Thymus (tissue), 11 donors: ENCODE measurements around the gene OSTF1. TPM values are rescaled to one million over a fixed set of nuclear protein-coding genes. Genes with fewer than 3 reads are reported as not detected.

Source experiments
- DNase-seq, 9 donors: peaks; one replicate each; pipeline ENCODE4 v3.0.0-alpha.2; 2013; ENCODE audit warnings: low spot score in 9 of 9, low read depth in 6 of 9, missing footprints in 1 of 9
- H3K27ac ChIP-seq, 2 donors: one replicate each; pipeline ENCODE4 v1.5.1; 2013; ENCODE audit warnings: control low read depth in 1 of 2, low read depth in 1 of 2, low read length in 1 of 2, mild to moderate bottlenecking in 1 of 2, moderate library complexity in 1 of 2
- H3K27me3 ChIP-seq, 2 donors: one replicate each; pipeline ENCODE4 v1.5.1; 2013; ENCODE audit warnings: low read length in 1 of 2; ENCODE audit not compliant: control insufficient read depth in 2 of 2, insufficient read depth in 1 of 2
- H3K36me3 ChIP-seq, 2 donors: one replicate each; pipeline ENCODE4 v1.5.1; 2013; ENCODE audit warnings: low read length in 1 of 2, mild to moderate bottlenecking in 1 of 2, moderate library complexity in 1 of 2; ENCODE audit not compliant: control insufficient read depth in 2 of 2, insufficient read depth in 2 of 2
- H3K4me1 ChIP-seq, 2 donors: one replicate each; pipeline ENCODE4 v1.5.1; 2013; ENCODE audit warnings: low read length in 2 of 2; ENCODE audit not compliant: control insufficient read depth in 2 of 2, insufficient read depth in 2 of 2
- H3K4me3 ChIP-seq, 2 donors: one replicate each; pipeline ENCODE4 v1.5.1; 2013; ENCODE audit warnings: low read length in 2 of 2, control low read depth in 1 of 2, mild to moderate bottlenecking in 1 of 2
- H3K9me3 ChIP-seq, 2 donors: one replicate each; pipeline ENCODE4 v1.5.1; 2013; ENCODE audit warnings: low read length in 1 of 2, mild to moderate bottlenecking in 1 of 2; ENCODE audit not compliant: control insufficient read depth in 2 of 2, insufficient read depth in 1 of 2
- WGBS: extraction: QIAGEN DNeasy Blood & Tissue Kit; methylation state at CpG from one replicate; pipeline ENCODE4 v1.1.7; 2013; 5-methylcytosine and 5-hydroxymethylcytosine counted together
- polyA plus RNA-seq: library from polyadenylated mRNA; stranded (reverse); fragments of 200-250 nt; gene quantifications from one replicate; pipeline ENCODE4 v1.2.3, GENCODE V29; 2013
- total RNA-seq: library from RNA; stranded (reverse); fragments of 120-200 nt; gene quantifications from one replicate; pipeline ENCODE4 v1.2.4, GENCODE V29; 2013
- donor health status: healthy.

Gene OSTF1
- total and polyA plus RNA-seq, 2 donors = 54.8 to 80.5 TPM

- Histone ChIP-seq H3K27me3 (no peaks in the 10 kb centered on the region), H3K9me3 (peaks cover 0 to 6% of the 10 kb centered on the region in 2 donors), H3K36me3 (no peaks in the 10 kb centered on the region), H3K4me1 (no peaks in the 10 kb centered on the region), H3K4me3 (no peak overlapping the region), H3K27ac (no peak overlapping the region)
- WGBS = 95% methylated on average over 5 of the region's 5 CpGs
- no peak for DNase-seq
Measured at GRCh38 chr9:75054368-75055001, 33.8 kb upstream of the OSTF1 start.

GRCh38 chr9:75061169-75061568, 27.1 kb upstream of the OSTF1 start:
- H3K9me3 ChIP-seq = no peaks in the 10 kb centered on the region
- no peak for DNase-seq
- WGBS = 100% methylated on average over 2 of the region's 2 CpGs
- no peaks in the 10 kb centered on the region for H3K36me3 ChIP-seq
- H3K4me3 ChIP-seq = no peak overlapping the region
- H3K4me1 ChIP-seq = no peaks in the 10 kb centered on the region
- no peak overlapping the region for H3K27ac ChIP-seq
- no peaks in the 10 kb centered on the region for H3K27me3 ChIP-seq

GRCh38 chr9:75063556-75064305, 24.6 kb upstream of the OSTF1 start:
- Histone ChIP-seq H3K4me3 (no peak overlapping the region), H3K9me3 (no peaks in the 10 kb centered on the region), H3K36me3 (no peaks in the 10 kb centered on the region), H3K4me1 (no peaks in the 10 kb centered on the region), H3K27ac (no peak overlapping the region), H3K27me3 (no peaks in the 10 kb centered on the region)
- DNase-seq = no peak
- 98% methylated on average over 1 of the region's 1 CpG for WGBS

DNA sequence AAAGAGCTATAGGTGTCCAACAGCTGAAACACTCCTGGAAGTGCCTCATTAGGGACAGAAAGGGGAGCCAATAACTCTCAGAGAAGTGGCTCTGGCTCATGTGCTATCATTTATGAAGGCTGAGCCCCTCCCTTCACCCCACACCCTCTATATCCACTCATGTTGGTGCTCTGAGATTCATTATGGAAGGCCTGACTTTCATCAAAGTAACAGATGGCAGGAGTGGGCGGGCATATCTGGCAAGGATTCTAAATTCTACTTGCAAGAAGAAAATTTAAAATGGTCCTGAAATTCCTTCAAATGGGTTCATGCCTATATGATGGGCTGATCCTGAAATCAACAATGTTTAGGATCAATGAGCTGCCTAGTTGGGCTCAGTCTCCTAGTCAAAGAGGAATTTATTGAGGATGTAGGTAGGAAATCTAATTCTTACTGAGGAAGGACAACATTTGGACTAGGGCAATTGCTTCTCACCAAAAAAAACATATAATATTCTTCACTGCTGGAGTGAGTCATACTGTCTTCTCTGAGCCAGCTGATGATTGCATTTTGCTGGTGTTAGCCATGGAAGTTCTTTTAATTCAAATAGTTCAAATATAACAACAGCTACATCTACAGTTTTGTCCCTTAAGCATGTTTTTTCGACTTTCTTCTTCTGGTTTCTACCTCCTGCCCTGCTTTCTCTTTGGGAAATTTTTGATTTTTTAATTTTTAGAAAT, 23.8 kb upstream of the OSTF1 start:
- DNase-seq = no peak
- WGBS = 98% methylated on average over 2 of the region's 2 CpGs
- Histone ChIP-seq H3K36me3 (no peaks in the 10 kb centered on the region), H3K4me3 (no peak overlapping the region), H3K4me1 (no peaks in the 10 kb centered on the region), H3K27ac (no peak overlapping the region), H3K9me3 (no peaks in the 10 kb centered on the region), H3K27me3 (no peaks in the 10 kb centered on the region)

- 49% methylated on average over 2 of the region's 2 CpGs for WGBS
- H3K4me1 ChIP-seq = no peaks in the 10 kb centered on the region
- no peaks in the 10 kb centered on the region for H3K36me3 ChIP-seq
- H3K4me3 ChIP-seq = no peak overlapping the region
- DNase-seq = no peak
- H3K27ac ChIP-seq = no peak overlapping the region
- no peaks in the 10 kb centered on the region for H3K27me3 ChIP-seq
- H3K9me3 ChIP-seq = no peaks in the 10 kb centered on the region
Measured at GRCh38 chr9:75065510-75065909, 22.8 kb upstream of the OSTF1 start.

GRCh38 chr9:75067894-75068293, 20.4 kb upstream of the OSTF1 start:
- no peak for DNase-seq
- H3K36me3 ChIP-seq = no peaks in the 10 kb centered on the region
- no peaks in the 10 kb centered on the region for H3K4me1 ChIP-seq
- H3K27ac ChIP-seq = no peak overlapping the region
- WGBS = 73% methylated on average over 4 of the region's 4 CpGs
- H3K27me3 ChIP-seq = no peaks in the 10 kb centered on the region
- H3K9me3 ChIP-seq = no peaks in the 10 kb centered on the region
- H3K4me3 ChIP-seq = no peak overlapping the region

- H3K27ac ChIP-seq = no peak overlapping the region
- H3K9me3 ChIP-seq = no peaks in the 10 kb centered on the region
- H3K36me3 ChIP-seq = no peaks in the 10 kb centered on the region
- 49% methylated on average over 2 of the region's 2 CpGs for WGBS
- H3K27me3 ChIP-seq = no peaks in the 10 kb centered on the region
- no peak for DNase-seq
- no peak overlapping the region for H3K4me3 ChIP-seq
- H3K4me1 ChIP-seq = no peaks in the 10 kb centered on the region
Measured at GRCh38 chr9:75069171-75069570, 19.1 kb upstream of the OSTF1 start.

DNA sequence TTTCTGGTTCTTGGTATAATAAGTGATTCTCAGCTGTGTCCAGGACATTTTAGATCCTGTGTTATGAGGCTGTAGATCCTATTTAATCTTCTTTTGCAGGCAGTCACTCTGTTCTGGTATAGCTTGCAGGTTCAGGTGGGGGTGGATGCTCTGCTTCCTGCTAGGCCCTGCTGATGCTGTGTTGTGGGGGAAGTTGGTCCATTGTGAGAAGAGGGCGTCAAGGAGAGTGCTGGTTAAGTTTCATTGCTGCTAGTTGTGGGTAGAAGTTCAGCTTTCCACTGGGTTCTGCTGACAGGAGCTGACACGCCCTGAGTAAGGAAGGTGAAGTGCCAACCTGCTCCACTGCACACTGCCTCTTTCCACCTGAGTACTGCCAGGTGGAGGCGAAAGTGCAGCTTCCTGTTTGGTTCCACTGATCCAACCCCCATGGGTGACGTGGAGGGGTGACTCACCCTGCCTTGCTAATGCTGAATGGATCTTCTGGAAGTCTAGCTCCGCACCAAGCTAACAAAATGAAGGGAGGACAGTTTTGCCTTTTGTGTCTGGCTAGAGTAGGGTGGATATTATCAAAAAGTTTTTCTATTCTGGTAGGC, 16.7 kb upstream of the OSTF1 start:
- Histone ChIP-seq H3K4me1 (no peaks in the 10 kb centered on the region), H3K27ac (no peak overlapping the region), H3K9me3 (no peaks in the 10 kb centered on the region), H3K4me3 (no peak overlapping the region), H3K36me3 (no peaks in the 10 kb centered on the region), H3K27me3 (no peaks in the 10 kb centered on the region)
- WGBS = 88% methylated on average over 5 of the region's 5 CpGs
- no peak for DNase-seq

DNA sequence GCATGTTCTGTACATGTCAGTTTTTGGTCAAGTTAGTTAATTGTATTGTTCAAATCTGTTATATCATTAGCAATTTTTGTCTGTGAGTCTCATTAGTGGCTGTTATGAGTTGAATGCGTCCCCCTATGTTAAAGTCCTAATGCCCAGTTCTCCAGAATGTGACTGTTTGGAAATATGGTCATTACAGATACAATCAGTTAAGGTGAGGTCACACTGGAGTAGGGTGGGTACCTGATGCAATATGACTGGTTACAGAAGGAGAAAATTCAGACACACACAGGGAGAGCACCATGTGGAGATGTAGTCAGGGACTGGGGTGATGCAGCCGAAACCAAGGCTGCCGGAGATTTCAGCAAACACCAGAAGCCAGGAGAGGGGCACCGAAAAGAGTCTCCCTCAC, 15.4 kb upstream of the OSTF1 start:
- whole genome bisulfite sequencing = over 99% methylated on average over 4 of the region's 4 CpGs
- Histone ChIP-seq H3K4me1 (no peaks in the 10 kb centered on the region), H3K4me3 (no peak overlapping the region), H3K36me3 (no peaks in the 10 kb centered on the region), H3K9me3 (no peaks in the 10 kb centered on the region), H3K27ac (no peak overlapping the region), H3K27me3 (no peaks in the 10 kb centered on the region)
- DNase-seq = no peak
